ENCODE data around the gene GCH1.

DNA sequence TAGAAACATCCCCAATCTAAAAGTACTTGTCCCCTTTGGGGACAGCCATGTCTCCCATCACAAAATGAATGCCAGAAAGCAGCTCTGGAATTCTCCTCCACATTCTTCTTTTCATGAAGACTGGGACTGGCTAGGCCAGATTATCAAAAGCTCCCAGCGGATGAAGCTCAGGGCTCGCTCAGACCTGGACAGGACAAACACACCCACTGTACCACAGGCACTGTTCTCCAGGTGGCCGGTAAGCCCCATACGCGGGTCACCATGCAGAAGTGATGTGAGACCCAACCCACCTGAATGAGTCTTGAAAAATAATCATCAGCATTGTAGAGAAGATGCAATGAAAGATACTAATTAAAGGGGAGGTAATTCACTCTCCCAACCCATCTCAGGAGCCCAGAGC lies 85.1 kb downstream of the GCH1 start:
- TF ChIP-seq POLR2A (IDR thresholded peaks at IDR 0.05) (no peak), POLR2AphosphoS5 (IDR thresholded peaks at IDR 0.05) (no peak), EP300 (IDR thresholded peaks at IDR 0.05) (no peak)
- TF ChIP-seq, protein P1, sequence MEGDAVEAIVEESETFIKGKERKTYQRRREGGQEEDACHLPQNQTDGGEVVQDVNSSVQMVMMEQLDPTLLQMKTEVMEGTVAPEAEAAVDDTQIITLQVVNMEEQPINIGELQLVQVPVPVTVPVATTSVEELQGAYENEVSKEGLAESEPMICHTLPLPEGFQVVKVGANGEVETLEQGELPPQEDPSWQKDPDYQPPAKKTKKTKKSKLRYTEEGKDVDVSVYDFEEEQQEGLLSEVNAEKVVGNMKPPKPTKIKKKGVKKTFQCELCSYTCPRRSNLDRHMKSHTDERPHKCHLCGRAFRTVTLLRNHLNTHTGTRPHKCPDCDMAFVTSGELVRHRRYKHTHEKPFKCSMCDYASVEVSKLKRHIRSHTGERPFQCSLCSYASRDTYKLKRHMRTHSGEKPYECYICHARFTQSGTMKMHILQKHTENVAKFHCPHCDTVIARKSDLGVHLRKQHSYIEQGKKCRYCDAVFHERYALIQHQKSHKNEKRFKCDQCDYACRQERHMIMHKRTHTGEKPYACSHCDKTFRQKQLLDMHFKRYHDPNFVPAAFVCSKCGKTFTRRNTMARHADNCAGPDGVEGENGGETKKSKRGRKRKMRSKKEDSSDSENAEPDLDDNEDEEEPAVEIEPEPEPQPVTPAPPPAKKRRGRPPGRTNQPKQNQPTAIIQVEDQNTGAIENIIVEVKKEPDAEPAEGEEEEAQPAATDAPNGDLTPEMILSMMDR (IDR thresholded peaks at IDR 0.05): no peak

Data from suprapubic skin (tissue), 4 donors.